GM19324 (cell line): ENCODE results near the gene HDHD5.

Source experiments
- ATAC-seq: cut with Tn5 transposase; IDR thresholded peaks from one replicate; pipeline ENCODE4 v1.9.1; 2021; ENCODE audit warnings: mild to moderate bottlenecking, moderate library complexity; ENCODE audit not compliant: unreplicated experiment, low FRiP score

The HDHD5 gene

GRCh38 chr22:17158568-17159503 lies at the start of gene HDHD5:
HDHD5 (minus strand) TSS chr22:17159277; CDS start chr22:17159251, 26 bp downstream.
- peak; percentile 78 for ATAC-seq

DNA sequence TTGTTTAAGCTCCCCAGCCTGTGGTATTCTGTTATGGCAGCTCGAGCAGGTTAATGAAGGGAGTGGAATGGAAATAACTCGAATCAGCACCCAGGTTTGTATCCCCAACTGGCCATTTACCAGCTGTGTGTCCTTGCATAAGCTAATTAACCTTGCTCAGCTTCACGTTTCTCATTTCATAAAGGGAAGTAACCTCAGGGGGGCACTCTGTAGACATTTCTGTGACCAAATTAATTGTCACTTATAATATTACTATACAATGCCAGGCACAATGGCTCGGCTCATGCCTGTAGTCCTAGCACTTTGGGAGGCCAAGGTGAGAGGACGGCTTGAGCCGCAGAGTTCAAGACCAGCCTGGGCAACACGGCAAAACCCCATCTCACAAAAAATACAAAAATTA lies 46.4 kb upstream of the HDHD5 start:
- ATAC-seq: no peak

DNA sequence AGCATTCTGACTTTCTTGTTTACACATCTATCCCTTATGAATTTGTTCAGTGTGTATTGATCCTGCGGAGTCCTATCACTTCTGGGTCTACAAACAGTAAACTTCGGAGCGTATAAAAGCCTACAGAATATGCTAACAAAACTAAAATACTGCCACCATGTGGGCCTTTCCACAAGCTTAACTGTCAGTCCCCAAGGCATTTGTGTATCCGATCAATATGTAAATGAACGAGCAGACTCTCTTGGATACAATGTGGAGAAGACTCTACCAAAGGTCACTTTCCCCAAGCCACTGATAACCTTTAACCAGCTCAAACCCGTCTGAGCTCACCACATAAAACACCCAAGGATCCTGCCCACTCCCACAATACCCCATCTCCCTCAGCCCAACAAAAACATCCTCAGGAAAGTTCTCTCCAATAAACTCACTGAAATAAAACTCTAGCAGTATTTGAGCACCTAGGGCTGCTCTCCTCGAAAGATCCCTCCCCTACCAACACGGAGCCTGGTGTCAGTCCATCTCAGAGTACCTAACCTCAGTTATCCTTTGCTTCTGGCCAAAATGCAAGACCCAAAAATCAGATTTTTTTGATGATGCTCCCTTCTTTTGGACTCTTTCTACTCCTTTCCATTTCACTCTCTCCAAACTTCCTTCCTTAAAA lies 42.3 kb upstream of the HDHD5 start:
- ATAC-seq: no peak

- ATAC-seq: no peak
Observed at GRCh38 chr22:17199003-17199731, 40.1 kb upstream of the HDHD5 start.

- ATAC-seq: no peak
Observed at GRCh38 chr22:17198170-17199002, 39.3 kb upstream of the HDHD5 start.

GRCh38 chr22:17194213-17194612 lies 35.1 kb upstream of the HDHD5 start:
- no peak for ATAC-seq

DNA sequence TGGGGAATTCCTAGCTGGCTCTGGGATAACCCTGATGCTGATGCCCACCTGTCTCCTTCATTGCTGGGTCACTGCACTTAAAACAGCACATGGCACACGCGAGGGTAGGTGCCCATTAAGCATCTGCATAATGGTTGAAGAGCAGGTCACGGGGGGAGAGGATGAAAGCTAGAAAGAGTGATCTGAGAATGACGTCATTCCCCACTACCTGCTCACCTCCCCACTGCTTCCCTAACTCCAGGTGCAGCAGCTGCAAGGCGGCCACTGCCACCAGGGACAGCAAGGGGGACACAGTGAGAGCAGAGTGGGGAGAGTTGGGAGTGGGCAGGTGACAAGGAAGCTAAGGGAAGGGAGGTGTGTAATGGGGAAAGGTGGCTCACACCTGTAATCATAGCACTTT lies 33.1 kb upstream of the HDHD5 start:
- ATAC-seq: no peak

DNA sequence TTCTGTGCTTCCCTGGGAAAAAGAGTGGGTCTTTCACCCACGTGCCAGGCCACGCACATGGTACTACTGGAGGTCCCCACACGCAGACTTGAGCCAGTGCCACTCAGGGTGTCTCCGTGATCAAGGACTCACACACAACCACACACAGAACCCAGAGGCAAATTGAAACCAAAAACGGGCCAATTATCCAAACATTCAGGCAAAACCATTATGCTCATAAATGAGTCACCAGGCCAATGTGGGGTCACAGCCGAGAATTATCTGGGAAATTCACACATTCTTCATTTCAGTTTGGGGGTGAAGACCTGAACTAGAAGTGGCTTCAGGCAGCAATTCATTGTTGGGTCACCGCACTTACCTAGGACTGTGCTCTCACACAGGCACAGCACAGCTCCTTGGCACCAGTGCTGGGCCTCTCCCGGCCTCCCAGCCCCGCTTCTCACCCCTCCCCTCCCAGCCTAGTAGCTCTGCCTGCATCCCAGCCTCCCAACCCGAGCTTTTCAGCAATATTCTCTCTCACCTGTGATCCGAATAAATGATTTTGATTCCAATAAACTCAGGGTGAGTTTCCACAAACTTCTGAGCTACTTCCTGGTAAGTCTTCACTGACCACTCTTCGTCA lies 32.2 kb upstream of the HDHD5 start:
- no peak for ATAC-seq

- no peak for ATAC-seq
Observed at GRCh38 chr22:17190702-17191101, 31.6 kb upstream of the HDHD5 start.

DNA sequence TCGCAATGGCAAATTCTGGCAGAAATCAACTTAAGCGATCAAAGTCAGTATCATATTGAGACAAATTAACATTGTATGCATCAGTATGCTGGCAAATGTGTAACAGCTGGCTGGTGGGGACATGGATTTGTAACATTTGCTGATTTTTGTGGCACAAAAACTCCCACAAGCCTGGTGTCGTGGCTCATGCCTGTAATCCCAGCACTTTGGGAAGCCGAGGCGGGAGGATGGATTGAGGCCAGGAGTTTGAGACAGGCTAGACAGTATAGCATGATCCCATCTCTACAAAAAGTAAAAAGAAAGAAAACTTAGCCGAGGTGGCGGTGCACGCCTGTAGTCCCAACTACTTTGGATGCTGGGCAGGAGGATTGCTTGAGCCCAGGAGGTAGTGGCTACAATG lies 17.6 kb upstream of the HDHD5 start:
- ATAC-seq: no peak

DNA sequence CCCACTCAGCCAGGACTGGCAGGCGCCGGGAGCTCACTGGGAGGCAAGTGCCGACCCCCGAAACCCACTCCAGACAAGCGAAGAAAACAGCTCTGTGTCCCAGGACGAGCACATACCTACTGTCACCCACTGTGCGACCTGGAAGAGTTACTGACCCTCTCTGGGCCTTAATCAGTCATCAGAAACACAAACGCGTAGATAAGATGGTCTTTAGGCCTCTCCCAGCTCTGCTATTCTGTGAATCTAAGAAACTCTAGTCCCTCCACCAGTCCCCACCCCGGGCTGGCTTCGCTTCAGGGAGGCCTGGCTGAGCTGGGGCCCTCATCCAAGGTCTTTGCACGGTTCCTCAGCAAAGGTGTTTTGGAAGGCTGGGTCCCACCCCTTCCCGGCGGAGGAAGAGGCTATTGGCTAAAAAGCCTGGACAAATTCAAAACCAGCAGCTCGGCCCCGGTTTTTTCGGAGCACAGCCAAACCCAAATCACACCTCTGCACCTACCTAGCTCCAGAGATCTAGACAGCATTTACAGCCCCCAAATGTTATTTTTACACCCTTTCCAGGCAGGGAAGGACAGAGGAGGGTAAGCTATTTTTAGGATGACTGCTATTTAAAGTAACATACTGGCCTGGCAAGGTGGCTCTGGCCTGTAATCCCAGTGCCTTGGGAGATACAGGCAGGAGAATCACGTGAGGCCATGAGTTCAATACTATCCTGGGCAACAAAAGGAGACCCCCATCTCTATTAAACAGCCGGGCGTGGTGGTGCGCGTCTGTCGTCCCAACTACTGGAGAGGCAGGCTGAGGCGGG lies 13.2 kb upstream of the HDHD5 start:
- ATAC-seq: no peak

- ATAC-seq: peak; percentile 88
Observed at GRCh38 chr22:17171153-17172028, 12.3 kb upstream of the HDHD5 start.

- ATAC-seq: no peak
Observed at GRCh38 chr22:17167486-17167885, 8.4 kb upstream of the HDHD5 start.

DNA sequence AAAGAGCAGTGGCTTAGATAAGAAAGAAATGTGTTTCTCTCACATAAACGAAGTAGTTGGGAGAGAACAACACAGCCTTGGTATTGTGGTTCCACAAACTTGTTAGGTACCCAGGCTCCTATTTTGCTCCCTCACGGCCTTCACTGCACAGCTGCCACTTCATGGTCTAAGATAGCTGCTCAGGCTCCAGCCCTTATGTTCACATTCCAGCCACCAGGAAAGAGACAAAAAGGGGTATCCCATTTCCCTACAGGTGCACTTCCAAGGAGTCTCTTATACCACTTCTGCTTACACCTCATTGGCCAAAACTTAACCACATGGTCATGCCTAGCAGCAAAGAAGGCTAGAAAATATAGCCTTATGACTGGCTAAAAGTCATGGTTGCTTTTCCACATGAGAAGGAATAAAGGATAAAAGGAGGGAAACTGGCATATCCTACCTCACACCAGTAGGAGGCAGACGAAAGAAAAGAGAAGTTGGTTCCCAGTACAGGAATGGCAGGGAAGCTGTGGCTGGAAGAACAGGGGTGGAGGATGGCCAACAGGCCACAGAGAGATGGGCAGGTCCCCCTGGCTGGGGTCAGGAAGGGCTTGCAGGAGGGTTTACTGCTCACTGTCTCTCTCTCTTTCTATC lies 5.4 kb upstream of the HDHD5 start:
- ATAC-seq: no peak

DNA sequence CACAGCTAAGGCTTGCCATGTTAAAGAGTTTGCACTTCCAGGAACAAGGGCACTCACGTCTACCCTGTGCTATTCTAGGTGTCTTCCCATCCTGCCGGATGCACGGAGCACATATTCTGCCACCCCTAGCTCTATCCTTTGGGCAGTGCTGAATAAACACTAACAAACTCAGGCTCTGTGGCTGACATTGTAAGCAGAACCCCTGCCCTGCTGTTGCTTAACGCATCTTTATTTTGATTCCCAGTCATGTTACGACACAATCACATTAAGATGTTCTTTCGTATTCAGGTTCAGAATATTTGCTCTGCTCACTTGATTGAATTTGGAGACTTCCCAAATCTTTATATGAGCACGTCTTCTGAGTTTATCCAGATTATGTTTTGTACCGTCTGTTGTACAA lies 3.7 kb upstream of the HDHD5 start:
- ATAC-seq: no peak

DNA sequence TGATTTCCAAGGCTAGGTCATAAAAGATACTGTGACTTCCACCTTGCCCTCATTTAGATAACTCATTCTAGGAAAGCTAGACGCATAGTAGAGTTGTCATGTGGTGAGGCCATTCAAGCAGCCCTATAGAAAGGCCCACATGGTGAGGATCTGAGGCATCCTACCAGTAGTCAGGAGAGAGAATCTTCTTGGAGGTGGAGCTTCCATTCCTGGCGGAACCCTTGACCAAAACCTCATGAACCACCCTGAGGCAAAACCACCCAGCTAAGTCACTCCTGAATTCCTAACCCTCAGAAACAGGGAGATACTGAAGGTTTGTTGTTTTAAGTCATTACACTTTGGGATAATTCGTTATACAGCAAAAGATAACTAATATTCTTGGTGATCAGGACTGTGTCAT lies 2.9 kb upstream of the HDHD5 start:
- ATAC-seq: no peak

- ATAC-seq: no peak
Observed at GRCh38 chr22:17159504-17159951, 451 bp upstream of the HDHD5 start.

- no peak for ATAC-seq
Observed at GRCh38 chr22:17158176-17158567, 905 bp downstream of the HDHD5 start.
